ENCODE measurements around the gene PLEKHG7. TPM values are rescaled to one million over a fixed set of nuclear protein-coding genes. Genes with fewer than 3 reads are reported as not detected.
A peak's percentile ranks its signal among the peaks of the same experiment; 100 is the strongest.

PLEKHG7 gene
- total and polyA plus RNA-seq, 9 of the 15 experiments (the other 6 are each of a cell fraction or from before 2014, with no cell fraction given): 0.03 TPM; not detected in 8

- FAIRE-seq: no peak
- DNase-seq (ENCODE audit: extremely low read depth in 1 of 4, low spot score in 3 of 4): no peak
- 0% methylated on average over 1 of the region's 1 CpG for WGBS (ENCODE audit: insufficient coverage, low coverage, missing lambda C conversion rate)
- Histone ChIP-seq H3K79me2 (ENCODE audit: control insufficient read depth, insufficient read depth, low read length) (no peaks in the 10 kb centered on the region), H3K36me3 (ENCODE audit: control insufficient read depth, insufficient read depth, low read length) (no peaks in the 10 kb centered on the region), H3K9me3 (replicated peaks; ENCODE audit: control insufficient read depth, insufficient read depth, low read depth, low read length) (no peaks in the 10 kb centered on the region), H3K27me3 (ENCODE audit: control insufficient read depth in 2 of 2, insufficient read depth in 2 of 2, low read length in 2 of 2) (peaks cover 16 to 20% of the 10 kb centered on the region in 2 experiments; a peak in 4 of 5 replicates), H4K20me1 (replicated peaks; ENCODE audit: control insufficient read depth, insufficient read depth, low read length) (no peaks in the 10 kb centered on the region), H3K27ac (ENCODE audit: extremely low read depth, low read depth, low read length) (no peak overlapping the region), H3K9ac (ENCODE audit: insufficient read depth in 1 of 2, low read depth in 2 of 2, low read length in 2 of 2) (no peak overlapping the region), H2AFZ (ENCODE audit: low read depth, low read length) (no peak overlapping the region), H3K9me1 (ENCODE audit: control insufficient read depth, insufficient read depth, low read length) (no peaks in the 10 kb centered on the region), H3K4me1 (replicated peaks in 1 of 2; ENCODE audit: control insufficient read depth in 2 of 2, insufficient read depth in 2 of 2, low read length in 2 of 2) (no peaks in the 10 kb centered on the region), H3K4me2 (ENCODE audit: insufficient read depth, low read length) (no peak overlapping the region), H3K4me3 (no peak overlapping the region)
- ChIA-PET CTCF (ENCODE audit: low intra/inter-chr PET ratio) (interaction anchor here (0.6 kb wide), 1 partner anchor 921 kb away, joined by 3 read pairs; no protein-coding TSS in a partner anchor), POLR2A (no interaction called here)
- in situ Hi-C loops (cut with MboI) (no loop called here), intact Hi-C loops (cut with micrococcal nuclease) (no loop called here)
- TF ChIP-seq SPI1 (IDR thresholded peaks at IDR 0.05; ENCODE audit: borderline replicate concordance, low read depth, low read length) (peak; percentile 50; the same call in 1 of the 2 replicates), ZNF384 (IDR thresholded peaks at IDR 0.05; ENCODE audit: low read depth, low read length) (no peak), ZHX1 (conservative IDR thresholded peaks at IDR 0.05; ENCODE audit: low read length) (no peak), HDAC6 (IDR thresholded peaks at IDR 0.05; ENCODE audit: low read depth, low read length) (no peak), GTF2F1 (IDR thresholded peaks at IDR 0.05; ENCODE audit: low read depth, low read length) (no peak)
- no TSS peak for BruUV-seq (replicated peaks)
- ATAC-seq: no peak
Measured at GRCh38 chr12:92729773-92730305, 27.1 kb downstream of the PLEKHG7 start.
